Testis (tissue), 2 donors: Measurements from ENCODE around the gene MYO1E.

ENCODE experiments used
- CTCF ChIP-seq, 3 experiments: fragments of 450-650 bp in 2 of 3; fragments of 200-600 bp in 1 of 3; sonication (generic) in 1 of 3; IDR thresholded peaks; one replicate each; pipeline ENCODE4 v1.5.1; 2016 to 2019; ENCODE audit warnings: antibody characterized with exemption in 3 of 3, mild to moderate bottlenecking in 2 of 3, moderate library complexity in 1 of 3
- POLR2A ChIP-seq: fragments of 450-650 bp; IDR thresholded peaks from one replicate; pipeline ENCODE4 v1.6.1; 2017; ENCODE audit warnings: antibody characterized with exemption, mild to moderate bottlenecking, moderate library complexity

DNA sequence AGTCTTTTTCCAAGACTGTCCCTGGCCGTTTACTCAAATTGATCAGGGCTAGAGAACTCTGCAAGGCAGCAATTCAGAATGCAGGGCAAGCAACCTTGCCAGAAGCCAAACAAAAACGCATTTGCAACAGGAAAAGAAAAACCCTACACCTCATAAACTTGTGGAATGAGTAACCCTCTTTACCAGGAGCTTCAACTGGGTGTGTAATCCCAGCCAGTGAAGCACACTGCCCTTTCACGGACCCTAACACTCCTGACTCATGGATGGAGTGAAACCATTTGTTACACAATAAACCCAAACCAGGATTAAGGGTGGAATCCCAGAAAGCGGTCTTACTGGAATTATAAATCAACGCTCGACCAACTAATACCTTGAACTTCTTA is 180.8 kb downstream of the MYO1E start:
- TF ChIP-seq CTCF (IDR thresholded peaks at IDR 0.05) = no peak
- no peak for TF ChIP-seq POLR2A
